Hepatocyte (in vitro differentiated cells): ENCODE measurements around the gene HOXD4.

Source experiments
- CTCF ChIP-seq: fragments of 200-600 bp; sonication (generic); IDR thresholded peaks from 2 replicates; pipeline ENCODE4 v1.5.1; 2016; ENCODE audit warnings: antibody characterized with exemption, mild to moderate bottlenecking; ENCODE audit not compliant: poor library complexity
- EZH2 ChIP-seq: fragments of 200-600 bp; sonication (generic); IDR thresholded peaks from 2 replicates; pipeline ENCODE4 v1.6.1; 2016; ENCODE audit warnings: antibody characterized with exemption, mild to moderate bottlenecking, borderline replicate concordance
- EZH2phosphoT487 ChIP-seq: fragments of 200-600 bp; sonication (generic); IDR thresholded peaks from one replicate; pipeline ENCODE4 v1.6.1; 2018; ENCODE audit warnings: antibody characterized with exemption, mild to moderate bottlenecking, low read depth, moderate library complexity; ENCODE audit not compliant: unreplicated experiment, severe bottlenecking

GRCh38 chr2:176139661-176140512 is 11.5 kb upstream of the HOXD4 start:
- no peak for TF ChIP-seq CTCF
- no peak for TF ChIP-seq EZH2
- no peak for TF ChIP-seq EZH2phosphoT487
